HepG2 (cell line): Measurements from ENCODE around the gene ACCSL. TPM values are rescaled to one million over a fixed set of nuclear protein-coding genes. Genes with fewer than 3 reads are reported as not detected.

Source experiments
- AGO2 ChIP-seq: fragments of 200-400 bp; formaldehyde crosslinking; optimal IDR thresholded peaks from 2 replicates; pipeline ENCODE3; 2017; ENCODE audit warnings: mild to moderate bottlenecking, low read depth, low read length, moderate library complexity
- ATF7 ChIP-seq, 2 experiments: fragments of 450-650 bp in 1 of 2; sonication (generic) in 1 of 2; formaldehyde crosslinking in 1 of 2; IDR thresholded peaks; 2 replicates each; pipeline versions ENCODE4 v1.4.0 to v1.6.1; 2016 to 2020; ENCODE audit warnings: antibody characterized with exemption in 1 of 2, mild to moderate bottlenecking in 1 of 2, missing genetic modification reagents in 1 of 2
- CCDC6 ChIP-seq: sonication (generic); formaldehyde crosslinking; IDR thresholded peaks from 2 replicates; pipeline ENCODE4 v1.8.1; 2022; ENCODE audit warnings: mild to moderate bottlenecking, missing genetic modification reagents, moderate library complexity
- ERF ChIP-seq: IDR thresholded peaks from 2 replicates; pipeline ENCODE4 v1.6.1; 2018; ENCODE audit warnings: missing biosample characterization, missing genetic modification reagents
- FOXP1 ChIP-seq, 2 experiments: fragments of 450-650 bp in 1 of 2; IDR thresholded peaks; 2 replicates each; pipeline ENCODE4 v1.6.1; 2017 to 2018; ENCODE audit warnings: antibody characterized with exemption in 1 of 2
- GABPB1 ChIP-seq: IDR thresholded peaks from 2 replicates; pipeline ENCODE4 v1.6.1; 2016; ENCODE audit warnings: mild to moderate bottlenecking, missing genetic modification reagents, moderate library complexity, missing compliant biosample characterization
- HDAC1 ChIP-seq: sonication (generic); formaldehyde crosslinking; IDR thresholded peaks from 2 replicates; pipeline ENCODE4 v1.5.1; 2020; ENCODE audit warnings: mild to moderate bottlenecking, missing genetic modification reagents
- HMG20B ChIP-seq: conservative IDR thresholded peaks from 2 replicates; pipeline ENCODE4 v1.6.1; 2016; ENCODE audit warnings: missing genetic modification reagents, missing compliant biosample characterization
- KMT2A ChIP-seq: sonication (generic); formaldehyde crosslinking; IDR thresholded peaks from 2 replicates; pipeline ENCODE4 v1.4.0; 2020; ENCODE audit warnings: missing genetic modification reagents
- NAIF1 ChIP-seq: sonication (generic); formaldehyde crosslinking; IDR thresholded peaks from 2 replicates; pipeline ENCODE4 v1.5.0; 2020; ENCODE audit warnings: mild to moderate bottlenecking, missing genetic modification reagents, borderline replicate concordance
- TGIF2 ChIP-seq: IDR thresholded peaks from 2 replicates; pipeline ENCODE4 v1.6.1; 2016; ENCODE audit warnings: control low read depth, missing compliant biosample characterization
- ZIK1 ChIP-seq: sonication (generic); formaldehyde crosslinking; IDR thresholded peaks from 2 replicates; pipeline ENCODE4 v1.5.0; 2020; ENCODE audit warnings: mild to moderate bottlenecking, low read depth, missing genetic modification reagents, borderline replicate concordance
- ZNF354B ChIP-seq: sonication (generic); formaldehyde crosslinking; IDR thresholded peaks from 2 replicates; pipeline ENCODE4 v1.8.0; 2022; ENCODE audit warnings: mild to moderate bottlenecking, missing genetic modification reagents
- ZNF441 ChIP-seq: sonication (generic); formaldehyde crosslinking; IDR thresholded peaks from 2 replicates; pipeline ENCODE4 v1.7.0; 2021; ENCODE audit warnings: missing genetic modification reagents, borderline replicate concordance
- ZNF451 ChIP-seq: sonication (generic); formaldehyde crosslinking; IDR thresholded peaks from 2 replicates; pipeline ENCODE4 v1.5.0; 2020; ENCODE audit warnings: mild to moderate bottlenecking, missing genetic modification reagents
- ZNF564 ChIP-seq: sonication (generic); formaldehyde crosslinking; IDR thresholded peaks from 2 replicates; pipeline ENCODE4 v1.8.1; 2023; ENCODE audit warnings: mild to moderate bottlenecking, missing genetic modification reagents
- ZNF614 ChIP-seq: IDR thresholded peaks from 2 replicates; pipeline ENCODE4 v1.6.1; 2018; ENCODE audit warnings: missing biosample characterization, missing genetic modification reagents, inconsistent platforms, borderline replicate concordance
- ZNF709 ChIP-seq: sonication (generic); formaldehyde crosslinking; IDR thresholded peaks from 2 replicates; pipeline ENCODE4 v1.5.0; 2020; ENCODE audit warnings: mild to moderate bottlenecking, missing genetic modification reagents
- ZNF768 ChIP-seq: sonication (generic); formaldehyde crosslinking; IDR thresholded peaks from 2 replicates; pipeline ENCODE4 v1.4.0; 2020; ENCODE audit warnings: missing genetic modification reagents
- ZNF777 ChIP-seq: sonication (generic); formaldehyde crosslinking; IDR thresholded peaks from 2 replicates; pipeline ENCODE4 v1.4.0; 2020; ENCODE audit warnings: missing genetic modification reagents
- ZNF792 ChIP-seq: IDR thresholded peaks from 2 replicates; pipeline ENCODE4 v1.6.1; 2016
- polyA plus RNA-seq, 8 experiments: library from polyadenylated mRNA; depleted of rRNA in 3 of 8; stranded (reverse) in 7 of 8; unstranded in 1 of 8; fragments of >200 nt; fragmentation: Illumina TruSeq in 4 of 8; extraction: Trizol in 4 of 8; gene quantifications; 2 replicates each; pipeline versions ENCODE4 v1.2.1 to v1.2.3, GENCODE V29; 2011 to 2016; ENCODE audit warnings: low read depth in 4 of 8, missing spikeins in 1 of 8, mixed read lengths in 1 of 8; ENCODE audit not compliant: insufficient read depth in 1 of 8
- total RNA-seq, 5 experiments: library from RNA; depleted of rRNA; stranded (reverse); fragments of >200 nt; fragmentation: Illumina TruSeq; extraction: Trizol; gene quantifications; 2 replicates each; pipeline ENCODE4 v1.2.3, GENCODE V29; 2016; ENCODE audit warnings: low read depth in 1 of 5
- TF ChIP-seq, protein P1 (sequence below): sonication (generic); formaldehyde crosslinking; IDR thresholded peaks from 2 replicates; pipeline ENCODE4 v1.5.0; 2020; ENCODE audit warnings: mild to moderate bottlenecking, missing genetic modification reagents, moderate library complexity
- TF ChIP-seq, protein P2 (sequence below): sonication (generic); formaldehyde crosslinking; IDR thresholded peaks from 2 replicates; pipeline ENCODE4 v1.4.0; 2020; ENCODE audit warnings: missing genetic modification reagents

ACCSL gene
- total and polyA plus RNA-seq, 2 of the 13 experiments (the other 11 are each of a cell fraction or from before 2014, with no cell fraction given) = not detected

GRCh38 chr11:44095506-44096359, 48.0 kb downstream of the ACCSL start, which contains the start of gene EXT2 (continued):
- no peak for TF ChIP-seq ATF7 (IDR thresholded peaks at IDR 0.05)
- no peak for TF ChIP-seq ATF7 (CRISPR knock-in tag; IDR thresholded peaks at IDR 0.05)
- 0 out of 2 replicates have a peak, but pooled peaks have one; percentile 21 for TF ChIP-seq ZNF792 (CRISPR knock-in tag)
- no peak for TF ChIP-seq ZNF354B
- peak; percentile 20; the same call in 1 of the 2 replicates for TF ChIP-seq TGIF2 (CRISPR knock-in tag)
- peak; percentile 57 for TF ChIP-seq ZNF777 (CRISPR knock-in tag)
- no peak for TF ChIP-seq HMG20B (CRISPR knock-in tag)
- TF ChIP-seq ZNF709 = peak; percentile 87
- TF ChIP-seq ZNF564 (CRISPR knock-in tag) = peak; percentile 38; the same call in 1 of the 2 replicates
- peak; percentile 78; the same call in 1 of the 2 replicates for TF ChIP-seq ZNF451 (CRISPR knock-in tag)
- TF ChIP-seq, protein P1, sequence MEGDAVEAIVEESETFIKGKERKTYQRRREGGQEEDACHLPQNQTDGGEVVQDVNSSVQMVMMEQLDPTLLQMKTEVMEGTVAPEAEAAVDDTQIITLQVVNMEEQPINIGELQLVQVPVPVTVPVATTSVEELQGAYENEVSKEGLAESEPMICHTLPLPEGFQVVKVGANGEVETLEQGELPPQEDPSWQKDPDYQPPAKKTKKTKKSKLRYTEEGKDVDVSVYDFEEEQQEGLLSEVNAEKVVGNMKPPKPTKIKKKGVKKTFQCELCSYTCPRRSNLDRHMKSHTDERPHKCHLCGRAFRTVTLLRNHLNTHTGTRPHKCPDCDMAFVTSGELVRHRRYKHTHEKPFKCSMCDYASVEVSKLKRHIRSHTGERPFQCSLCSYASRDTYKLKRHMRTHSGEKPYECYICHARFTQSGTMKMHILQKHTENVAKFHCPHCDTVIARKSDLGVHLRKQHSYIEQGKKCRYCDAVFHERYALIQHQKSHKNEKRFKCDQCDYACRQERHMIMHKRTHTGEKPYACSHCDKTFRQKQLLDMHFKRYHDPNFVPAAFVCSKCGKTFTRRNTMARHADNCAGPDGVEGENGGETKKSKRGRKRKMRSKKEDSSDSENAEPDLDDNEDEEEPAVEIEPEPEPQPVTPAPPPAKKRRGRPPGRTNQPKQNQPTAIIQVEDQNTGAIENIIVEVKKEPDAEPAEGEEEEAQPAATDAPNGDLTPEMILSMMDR (CRISPR knock-in tag) = peak; percentile 90
- no peak for TF ChIP-seq FOXP1 (IDR thresholded peaks at IDR 0.05)
- TF ChIP-seq FOXP1 (CRISPR knock-in tag; IDR thresholded peaks at IDR 0.05) = no peak
- TF ChIP-seq CCDC6 (CRISPR knock-in tag) = peak; percentile 78; the same call in 1 of the 2 replicates
- TF ChIP-seq ZNF614 (CRISPR knock-in tag) = 0 out of 2 replicates have a peak, but pooled peaks have one; percentile 48
- peak; percentile 51 for TF ChIP-seq AGO2
- TF ChIP-seq KMT2A (CRISPR knock-in tag) = peak; percentile 77
- TF ChIP-seq GABPB1 = peak; percentile 69; the same call in 1 of the 2 replicates
- TF ChIP-seq, protein P2, sequence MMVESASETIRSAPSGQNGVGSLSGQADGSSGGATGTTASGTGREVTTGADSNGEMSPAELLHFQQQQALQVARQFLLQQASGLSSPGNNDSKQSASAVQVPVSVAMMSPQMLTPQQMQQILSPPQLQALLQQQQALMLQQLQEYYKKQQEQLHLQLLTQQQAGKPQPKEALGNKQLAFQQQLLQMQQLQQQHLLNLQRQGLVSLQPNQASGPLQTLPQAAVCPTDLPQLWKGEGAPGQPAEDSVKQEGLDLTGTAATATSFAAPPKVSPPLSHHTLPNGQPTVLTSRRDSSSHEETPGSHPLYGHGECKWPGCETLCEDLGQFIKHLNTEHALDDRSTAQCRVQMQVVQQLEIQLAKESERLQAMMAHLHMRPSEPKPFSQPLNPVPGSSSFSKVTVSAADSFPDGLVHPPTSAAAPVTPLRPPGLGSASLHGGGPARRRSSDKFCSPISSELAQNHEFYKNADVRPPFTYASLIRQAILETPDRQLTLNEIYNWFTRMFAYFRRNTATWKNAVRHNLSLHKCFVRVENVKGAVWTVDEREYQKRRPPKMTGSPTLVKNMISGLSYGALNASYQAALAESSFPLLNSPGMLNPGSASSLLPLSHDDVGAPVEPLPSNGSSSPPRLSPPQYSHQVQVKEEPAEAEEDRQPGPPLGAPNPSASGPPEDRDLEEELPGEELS (CRISPR knock-in tag) = no peak
- peak; percentile 75; the same call in 1 of the 2 replicates for TF ChIP-seq ZIK1
- peak; percentile 34; the same call in 1 of the 2 replicates for TF ChIP-seq ZNF768 (CRISPR knock-in tag)
- no peak for TF ChIP-seq NAIF1 (CRISPR knock-in tag)
- TF ChIP-seq ERF (CRISPR knock-in tag) = peak; percentile 39; the same call in 1 of the 2 replicates
- TF ChIP-seq HDAC1 (CRISPR knock-in tag) = peak; percentile 81
- TF ChIP-seq ZNF441 = 0 out of 2 replicates have a peak, but pooled peaks have one; percentile 55
